ENCODE data around the gene SLC22A3. TPM values are rescaled to one million over a fixed set of nuclear protein-coding genes. Genes with fewer than 3 reads are reported as not detected.
A peak's percentile ranks its signal among the peaks of the same experiment; 100 is the strongest.
"Not testable (repeated sequence)": the region's sequence is repeated elsewhere in the genome, so short reads cannot be mapped to it uniquely, and the experiment has no call there.

Gene SLC22A3
- total RNA-seq, 2 donors from 2014 or later = 2.1 to 5.2 TPM

- ATAC-seq (no peak), DNase-seq (no peak)
- intact Hi-C loops (cut with DNase I) = loop anchor here (2.0 to 10.0 kb wide), 4 partner anchors 77 to 593 kb away; no protein-coding TSS in a partner anchor
These were observed 109.6 kb downstream of the SLC22A3 start for GRCh38 chr6:160457823-160458222.

GRCh38 chr6:160461641-160462040 lies 113.5 kb downstream of the SLC22A3 start:
- ATAC-seq (no peak), DNase-seq (no peak)
- intact Hi-C loops (cut with DNase I) = no loop called here

DNA sequence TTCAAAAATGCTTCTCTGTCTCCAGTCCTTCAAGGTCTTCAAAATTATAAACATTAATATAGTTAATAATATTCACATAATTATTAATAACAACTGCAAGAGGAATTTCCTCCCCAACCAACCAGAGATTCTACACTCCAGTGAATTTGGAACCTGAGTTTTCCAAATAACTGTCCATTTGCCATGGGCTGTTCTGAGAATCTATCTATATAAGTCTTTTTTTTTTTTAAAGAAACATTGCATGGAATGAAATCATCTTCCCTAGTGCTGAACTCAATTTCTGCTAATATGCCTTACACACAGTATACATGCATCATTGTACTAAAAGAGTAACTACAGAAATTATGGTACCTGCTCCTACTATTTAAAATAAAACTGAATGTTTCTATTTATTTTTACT lies 113.9 kb downstream of the SLC22A3 start:
- no peak for ATAC-seq
- intact Hi-C loops (cut with DNase I) = no loop called here
- DNase-seq = no peak

- intact Hi-C loops (cut with DNase I) = no loop called here
- DNase-seq (no peak), ATAC-seq (peak in 1 of 2 donors; percentile 56)
These were observed 114.5 kb downstream of the SLC22A3 start for GRCh38 chr6:160462551-160463109.

- intact Hi-C loops (cut with DNase I) = no loop called here
- no peak for ATAC-seq
- DNase-seq = no peak
These were observed 116.6 kb downstream of the SLC22A3 start for GRCh38 chr6:160464744-160465143.

DNA sequence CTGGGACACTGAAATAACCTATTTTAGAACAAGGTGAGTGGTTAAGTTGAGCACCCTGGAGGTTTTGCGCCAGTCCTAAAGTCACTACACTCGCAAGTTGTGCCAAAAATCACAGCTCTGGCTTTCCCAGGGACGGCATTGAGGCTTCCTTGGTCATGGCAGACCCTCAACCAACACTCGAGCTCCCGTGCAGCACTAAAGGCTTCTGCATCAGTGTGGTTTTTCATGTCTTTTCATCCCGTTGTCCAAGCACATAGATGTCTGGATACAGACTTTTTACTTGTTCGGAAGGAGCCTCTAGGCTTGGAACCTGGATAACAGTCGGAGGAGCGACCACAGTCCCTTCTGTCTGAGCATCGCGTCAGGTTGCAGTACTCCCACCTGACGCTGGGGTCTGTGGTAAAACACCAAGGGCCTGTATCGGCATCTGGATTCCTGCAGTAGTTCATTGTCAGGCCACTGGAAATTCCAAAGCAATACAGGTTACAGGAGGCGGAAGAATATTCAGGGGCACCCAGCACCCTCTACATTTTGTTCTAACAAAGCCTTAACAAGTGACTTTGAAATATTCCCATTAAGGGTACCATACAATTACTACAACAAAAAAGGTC lies 119.2 kb downstream of the SLC22A3 start:
- ATAC-seq; intact Hi-C loops (cut with DNase I); DNase-seq: not testable (repeated sequence)

- no peak for DNase-seq
- no peak for ATAC-seq
- intact Hi-C loops (cut with DNase I) = no loop called here
These were observed 121.0 kb downstream of the SLC22A3 start for GRCh38 chr6:160469153-160469552.

DNA sequence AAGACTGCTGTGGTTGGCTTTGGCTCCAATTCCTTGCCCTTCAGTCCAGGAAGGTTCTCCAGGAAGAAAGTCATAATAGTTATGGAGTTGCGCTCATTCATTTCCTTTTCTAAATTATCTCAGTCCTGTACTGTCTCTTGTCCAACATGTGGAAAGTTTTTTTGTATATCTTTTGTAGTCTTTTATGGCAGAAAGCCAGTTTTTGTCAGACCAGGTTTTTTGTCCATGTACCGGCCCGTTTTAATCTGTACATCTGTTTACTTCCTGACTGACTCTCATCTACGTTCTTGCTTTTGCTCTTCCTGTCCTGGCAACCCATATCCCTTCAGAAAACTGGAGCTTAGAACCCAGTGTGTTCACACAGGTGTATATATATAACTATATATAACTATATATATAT lies 127.9 kb downstream of the SLC22A3 start:
- DNase-seq; intact Hi-C loops (cut with DNase I): not testable (repeated sequence)

DNA sequence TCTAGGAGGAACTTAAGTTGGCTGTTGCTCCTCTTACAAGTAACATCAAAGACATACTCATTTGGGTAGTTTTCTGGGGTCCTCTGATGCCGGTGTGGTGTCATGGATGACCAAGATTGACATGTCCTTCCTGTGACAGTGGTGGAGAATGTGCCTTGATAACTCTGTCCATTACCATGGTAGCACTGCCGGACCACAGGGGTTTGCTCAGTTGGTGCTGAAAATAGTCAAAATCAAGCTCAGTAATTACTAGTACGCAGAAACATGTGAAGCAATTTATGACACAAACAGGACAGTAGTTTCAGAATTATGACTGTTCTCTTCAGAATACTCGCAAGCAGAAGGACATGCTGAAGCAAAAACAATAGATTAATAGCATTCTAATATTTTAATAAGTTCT lies 128.9 kb downstream of the SLC22A3 start:
- DNase-seq; intact Hi-C loops (cut with DNase I); ATAC-seq: not testable (repeated sequence)

More for the DNA sequence above, 127.9 kb downstream of the SLC22A3 start:
- not testable (repeated sequence) for ATAC-seq

DNA sequence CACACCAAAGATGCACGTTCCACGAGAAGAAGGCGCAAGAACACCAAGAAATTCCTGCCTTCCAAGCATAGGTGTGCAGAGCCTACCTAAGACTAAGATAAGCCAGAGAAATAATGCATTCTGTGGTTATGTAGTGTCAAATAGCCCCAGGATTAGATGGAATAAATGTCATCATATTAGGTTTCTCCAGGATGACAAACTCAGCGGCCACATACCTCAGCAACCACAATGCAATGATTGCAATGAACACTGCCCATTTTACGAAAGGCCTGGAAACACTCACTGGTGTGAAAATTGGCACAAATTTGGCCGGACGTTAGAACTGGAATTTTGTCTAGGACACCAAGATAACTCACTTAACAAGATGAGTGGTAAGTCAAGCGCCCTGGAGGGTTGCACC lies 129.7 kb downstream of the SLC22A3 start:
- intact Hi-C loops (cut with DNase I) = no loop called here
- DNase-seq (no peak), ATAC-seq (no peak)

DNA sequence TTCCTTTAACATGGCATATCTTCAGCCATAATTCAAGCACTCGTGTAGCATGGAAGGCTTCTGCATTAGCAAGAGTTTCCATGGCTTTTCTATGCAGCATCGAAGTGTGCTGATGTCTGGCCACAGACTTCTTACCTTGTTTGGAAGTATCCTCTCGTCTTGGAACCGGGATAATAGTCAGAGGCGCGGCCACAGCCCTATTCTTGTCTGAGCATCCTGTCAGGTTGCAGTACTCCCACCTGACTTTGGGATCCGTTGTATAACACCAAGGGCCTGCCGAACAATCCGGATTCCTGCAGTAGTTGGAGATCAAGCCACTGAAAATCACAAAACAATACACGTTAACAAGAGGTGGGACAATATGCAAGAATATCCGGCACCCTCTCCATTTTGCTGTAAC lies 138.9 kb downstream of the SLC22A3 start:
- ATAC-seq (no peak), DNase-seq (no peak)
- intact Hi-C loops (cut with DNase I) = no loop called here

GRCh38 chr6:160489091-160489490 lies 140.9 kb downstream of the SLC22A3 start:
- ATAC-seq (no peak), DNase-seq (no peak)
- intact Hi-C loops (cut with DNase I) = no loop called here

DNA sequence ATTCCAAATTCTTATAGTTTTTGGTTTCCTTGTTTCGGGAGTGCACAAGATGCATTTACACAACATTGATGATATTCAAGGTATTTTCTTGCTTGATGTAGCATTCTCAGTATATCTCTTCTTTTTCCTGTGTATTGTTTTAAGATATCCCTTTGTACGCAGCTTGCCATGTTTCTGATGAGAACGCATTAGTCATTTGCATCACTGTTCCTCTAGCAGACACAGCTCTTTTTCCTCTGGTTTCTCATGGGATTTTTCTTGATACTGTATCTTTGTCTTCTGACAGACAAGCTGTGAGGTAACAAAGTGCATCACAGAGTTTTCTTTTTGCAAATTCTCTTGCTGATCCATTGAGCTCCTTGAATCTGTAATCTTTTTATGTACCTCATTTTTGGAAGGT lies 146.4 kb downstream of the SLC22A3 start:
- no peak for DNase-seq
- intact Hi-C loops (cut with DNase I) = no loop called here
- ATAC-seq = no peak

- no peak for ATAC-seq
- intact Hi-C loops (cut with DNase I) = no loop called here
- no peak for DNase-seq
These were observed 152.5 kb downstream of the SLC22A3 start for GRCh38 chr6:160500639-160501038.

Other genes with a start within 250 kb of the SLC22A3 start
- 1 to 10 TPM in 1 of 2 donors, under 1 TPM in 1; 0.38 to 1.1 TPM for gene SLC22A1, start 226.6 kb upstream of the SLC22A3 start, total RNA-seq
- gene SLC22A2, start 89.6 kb upstream of the SLC22A3 start, total RNA-seq = not detected